Measurements from ENCODE around the gene BTF3L4.

GRCh38 chr1:52122384-52122783 lies 66.3 kb downstream of the BTF3L4 start:
- TF ChIP-seq CTCF (IDR thresholded peaks at IDR 0.05; ENCODE audit: poor library complexity) (no peak), EZH2 (IDR thresholded peaks at IDR 0.05; ENCODE audit: borderline replicate concordance) (no peak), EZH2phosphoT487 (IDR thresholded peaks at IDR 0.05; ENCODE audit: low read depth, severe bottlenecking, unreplicated experiment) (no peak)

Measured in hepatocyte (in vitro differentiated cells).